Measurements from ENCODE around the gene COPZ1.
"Not testable (repeated sequence)": the region's sequence is repeated elsewhere in the genome, so short reads cannot be mapped to it uniquely, and the experiment has no call there.

COPZ1 gene

GRCh38 chr12:54324617-54325441 lies at the start of gene COPZ1:
TSS of gene COPZ1 (plus strand) at chr12:54325131. CDS start at chr12:54325164, 33 bp downstream.
- peak; percentile 99 for DNase-seq

- DNase-seq: no peak
Measured at GRCh38 chr12:54276368-54276767, 48.6 kb upstream of the COPZ1 start.

DNA sequence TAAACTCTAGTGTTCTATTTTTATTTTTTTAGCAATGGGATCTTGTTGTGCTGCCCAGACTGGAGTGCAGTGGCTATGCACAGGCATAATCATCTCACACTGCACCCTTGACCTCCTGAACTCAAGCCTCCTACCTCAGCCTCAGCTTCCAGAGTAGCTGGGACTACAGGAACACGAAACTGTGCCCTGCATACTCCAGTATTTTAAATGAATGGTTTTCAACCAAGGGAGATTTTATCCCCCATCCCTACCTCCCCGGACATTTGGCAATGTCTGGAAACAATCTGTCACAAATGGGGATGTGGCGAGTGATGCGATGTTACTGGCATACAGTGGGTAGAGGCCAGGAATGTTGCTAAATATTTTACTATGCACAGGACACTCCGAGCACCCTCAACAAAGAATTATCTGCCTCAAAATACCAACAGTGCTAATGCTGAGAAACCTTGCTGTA lies 47.1 kb upstream of the COPZ1 start:
- DNase-seq: peak; percentile 45 to 56

DNA sequence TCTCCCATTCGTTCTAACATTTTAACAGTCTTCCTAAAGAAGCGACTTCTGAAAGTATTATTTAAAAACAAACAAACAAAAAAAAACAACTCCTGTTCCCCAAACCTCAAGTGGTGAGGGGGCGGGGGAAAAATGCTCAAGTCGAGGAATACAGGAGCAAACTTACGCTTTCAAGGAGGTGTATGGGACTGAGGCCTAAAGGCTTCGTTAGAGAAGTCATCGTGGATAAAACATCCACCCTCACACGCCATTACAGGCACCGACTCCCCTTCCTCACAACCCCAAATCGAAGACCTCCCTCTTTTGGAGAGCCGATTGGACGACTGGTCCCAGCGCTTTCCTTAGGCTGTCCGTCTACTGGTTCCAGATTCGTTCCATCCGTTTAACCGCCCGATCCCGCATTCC lies 45.7 kb upstream of the COPZ1 start:
- no peak for DNase-seq

- peak; percentile 98 to 99 for DNase-seq
Measured at GRCh38 chr12:54279632-54280467, 45.1 kb upstream of the COPZ1 start, which contains the start of gene CBX5. TSS of gene CBX5 (minus strand) at chr12:54280122. CDS start at chr12:54257650, 22,472 bp downstream.

DNA sequence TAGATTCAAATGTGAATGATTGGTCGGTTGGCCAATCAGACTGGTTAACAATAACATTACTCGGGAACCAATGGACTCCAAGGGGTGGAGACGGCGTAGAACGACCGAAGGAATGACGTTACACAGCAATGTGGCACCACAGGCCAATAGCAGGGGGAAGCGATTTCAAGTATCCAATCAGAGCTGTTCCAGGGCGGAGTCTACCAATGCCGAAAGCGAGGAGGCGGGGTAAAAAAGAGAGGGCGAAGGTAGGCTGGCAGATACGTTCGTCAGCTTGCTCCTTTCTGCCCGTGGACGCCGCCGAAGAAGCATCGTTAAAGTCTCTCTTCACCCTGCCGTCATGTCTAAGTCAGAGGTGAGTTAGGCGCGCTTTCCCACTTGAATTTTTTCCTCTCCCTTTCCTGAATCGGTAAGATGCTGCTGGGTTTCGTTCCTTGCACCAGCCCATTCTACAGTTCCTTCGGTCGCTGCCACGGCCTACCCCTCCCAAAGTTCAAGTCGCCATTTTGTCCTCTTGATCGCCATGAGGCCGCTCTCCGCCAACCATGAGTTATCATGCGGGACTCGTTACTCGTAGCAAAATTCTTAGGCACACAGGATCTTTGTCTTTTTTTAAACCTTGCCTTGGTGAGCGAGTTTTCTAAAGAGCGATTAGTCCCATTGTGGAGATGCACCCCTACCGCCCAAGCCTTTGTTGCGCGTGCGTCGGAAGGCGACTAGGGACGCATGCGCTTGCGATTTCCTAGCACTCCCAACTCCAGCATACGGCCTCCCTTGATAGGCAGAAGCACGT lies 44.3 kb upstream of the COPZ1 start, which contains the start of gene HNRNPA1:
Gene HNRNPA1, plus strand, starts transcription at position 259 of the 793 bp plus-strand sequence. Its CDS starts 82 bp downstream, at position 341.
- peak; percentile 99 for DNase-seq

DNA sequence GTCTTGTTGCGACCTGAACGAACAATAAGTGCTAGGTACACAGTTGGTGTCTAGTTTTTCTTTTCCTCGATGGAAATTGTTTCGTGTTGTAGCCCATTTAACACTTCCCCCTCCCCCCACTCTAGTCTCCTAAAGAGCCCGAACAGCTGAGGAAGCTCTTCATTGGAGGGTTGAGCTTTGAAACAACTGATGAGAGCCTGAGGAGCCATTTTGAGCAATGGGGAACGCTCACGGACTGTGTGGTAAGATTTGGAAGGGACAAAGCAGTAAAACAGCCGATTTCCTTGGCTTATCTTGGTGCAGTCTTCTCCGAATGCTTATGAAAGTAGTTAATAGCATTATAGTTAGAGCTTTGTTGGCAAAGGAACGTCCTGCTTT lies 43.7 kb upstream of the COPZ1 start:
- DNase-seq: not testable (repeated sequence)

- not testable (repeated sequence) for DNase-seq
Measured at GRCh38 chr12:54281694-54282093, 43.2 kb upstream of the COPZ1 start.

DNA sequence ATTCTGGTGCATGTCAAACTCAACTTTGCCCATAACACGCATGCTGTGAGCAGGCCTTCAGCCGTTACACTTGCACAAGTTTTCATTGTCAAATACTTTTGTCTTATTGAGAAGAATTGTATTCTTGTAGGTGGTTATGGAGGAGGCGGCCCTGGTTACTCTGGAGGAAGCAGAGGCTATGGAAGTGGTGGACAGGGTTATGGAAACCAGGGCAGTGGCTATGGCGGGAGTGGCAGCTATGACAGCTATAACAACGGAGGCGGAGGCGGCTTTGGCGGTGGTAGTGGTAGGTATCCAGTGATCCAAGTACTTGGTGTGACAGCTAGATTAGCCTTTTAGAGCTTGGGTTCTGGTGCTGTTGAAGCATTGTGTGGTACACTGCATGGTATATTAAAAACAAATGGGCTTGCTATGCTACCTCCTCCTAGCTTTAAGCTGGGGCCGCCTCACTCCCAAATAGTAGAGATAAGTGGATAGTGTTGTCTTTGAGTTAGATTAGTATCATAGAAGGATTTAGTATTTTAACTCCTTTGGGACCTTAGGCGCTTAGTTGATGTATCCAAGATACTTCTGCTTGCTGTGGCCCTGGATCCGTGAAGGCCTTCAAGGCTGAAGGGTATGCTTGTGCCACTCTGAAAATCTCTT lies 41.9 kb upstream of the COPZ1 start:
- no peak for DNase-seq

DNA sequence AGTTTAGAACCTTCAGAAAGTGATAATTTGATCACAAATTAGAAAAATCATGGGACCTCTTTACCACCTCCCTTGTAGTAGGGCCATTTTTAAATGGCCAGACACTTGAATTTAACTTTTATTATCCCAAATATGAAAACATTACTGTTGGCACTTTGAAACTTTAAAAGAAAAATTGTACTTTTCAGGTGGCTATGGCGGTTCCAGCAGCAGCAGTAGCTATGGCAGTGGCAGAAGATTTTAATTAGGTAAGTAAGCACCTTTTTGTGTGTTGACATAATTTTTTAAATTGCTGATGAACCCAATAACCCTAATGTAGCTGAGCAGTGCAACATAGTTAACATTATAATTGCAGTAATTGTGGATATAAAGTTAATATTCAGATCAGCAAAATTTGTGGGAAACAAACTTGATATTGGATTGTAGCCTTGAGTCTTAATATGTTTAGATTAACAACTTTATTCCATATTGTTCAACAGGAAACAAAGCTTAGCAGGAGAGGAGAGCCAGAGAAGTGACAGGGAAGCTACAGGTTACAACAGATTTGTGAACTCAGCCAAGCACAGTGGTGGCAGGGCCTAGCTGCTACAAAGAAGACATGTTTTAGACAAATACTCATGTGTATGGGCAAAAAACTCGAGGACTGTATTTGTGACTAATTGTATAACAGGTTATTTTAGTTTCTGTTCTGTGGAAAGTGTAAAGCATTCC lies 40.7 kb upstream of the COPZ1 start:
- not testable (repeated sequence) for DNase-seq

DNA sequence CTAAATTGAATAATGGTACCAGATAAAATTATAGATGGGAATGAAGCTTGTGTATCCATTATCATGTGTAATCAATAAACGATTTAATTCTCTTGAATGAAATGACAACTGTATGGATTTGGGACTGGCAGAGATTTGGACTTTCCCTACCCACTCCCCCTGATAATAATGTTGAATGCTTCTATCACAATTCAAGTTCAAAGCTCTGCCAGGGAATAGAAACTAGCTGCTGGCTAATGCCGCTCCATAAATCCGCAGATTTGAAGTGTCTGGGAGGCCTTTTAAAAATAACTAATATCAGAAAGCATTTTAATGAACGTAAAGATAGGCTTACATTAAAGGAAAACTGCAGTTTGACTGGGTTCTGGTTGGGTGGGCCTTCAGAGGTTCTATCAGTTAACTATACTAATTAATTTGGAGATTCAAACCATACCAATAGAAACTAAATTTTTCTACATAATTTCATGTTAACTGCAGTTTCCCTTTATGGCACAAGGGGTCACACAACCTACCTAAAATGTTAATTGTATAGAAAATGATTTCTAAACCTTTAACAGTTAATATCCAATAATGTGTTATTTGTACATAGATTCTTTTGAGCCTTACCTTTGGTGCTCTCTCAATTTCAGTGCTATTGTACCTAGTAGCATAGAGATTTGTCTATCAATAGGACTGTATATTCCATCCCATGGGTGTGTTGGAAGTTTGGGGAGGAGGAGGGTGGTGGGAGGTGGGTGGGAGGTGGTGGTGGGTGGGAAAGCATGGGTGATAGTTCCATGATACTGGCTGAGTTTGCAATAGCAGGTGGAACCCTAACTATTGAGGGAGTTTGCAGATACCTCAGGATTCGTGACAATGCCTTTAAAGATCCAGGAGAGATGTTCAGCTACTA lies 39.5 kb upstream of the COPZ1 start:
- no peak for DNase-seq

- DNase-seq: no peak
Measured at GRCh38 chr12:54286042-54287030, 38.6 kb upstream of the COPZ1 start.

- DNase-seq: no peak
Measured at GRCh38 chr12:54287261-54288157, 37.4 kb upstream of the COPZ1 start.

- DNase-seq: no peak
Measured at GRCh38 chr12:54292083-54292930, 32.6 kb upstream of the COPZ1 start.

DNA sequence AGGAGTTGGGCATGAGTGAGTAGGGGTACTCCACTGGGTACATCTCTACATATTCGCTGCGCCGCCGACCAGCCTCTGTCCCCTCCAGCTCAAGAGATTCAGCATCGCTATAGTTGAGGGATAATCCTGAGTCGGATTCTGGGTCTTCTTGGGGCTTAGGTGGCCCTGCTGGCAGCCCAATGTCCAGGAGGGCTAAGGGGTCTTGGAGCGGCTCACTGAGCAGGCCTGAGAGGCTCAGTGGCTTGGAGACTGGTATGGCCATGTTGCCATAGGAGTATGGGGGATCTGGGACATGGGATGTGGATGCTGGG lies 32.0 kb upstream of the COPZ1 start:
- DNase-seq: no peak

DNA sequence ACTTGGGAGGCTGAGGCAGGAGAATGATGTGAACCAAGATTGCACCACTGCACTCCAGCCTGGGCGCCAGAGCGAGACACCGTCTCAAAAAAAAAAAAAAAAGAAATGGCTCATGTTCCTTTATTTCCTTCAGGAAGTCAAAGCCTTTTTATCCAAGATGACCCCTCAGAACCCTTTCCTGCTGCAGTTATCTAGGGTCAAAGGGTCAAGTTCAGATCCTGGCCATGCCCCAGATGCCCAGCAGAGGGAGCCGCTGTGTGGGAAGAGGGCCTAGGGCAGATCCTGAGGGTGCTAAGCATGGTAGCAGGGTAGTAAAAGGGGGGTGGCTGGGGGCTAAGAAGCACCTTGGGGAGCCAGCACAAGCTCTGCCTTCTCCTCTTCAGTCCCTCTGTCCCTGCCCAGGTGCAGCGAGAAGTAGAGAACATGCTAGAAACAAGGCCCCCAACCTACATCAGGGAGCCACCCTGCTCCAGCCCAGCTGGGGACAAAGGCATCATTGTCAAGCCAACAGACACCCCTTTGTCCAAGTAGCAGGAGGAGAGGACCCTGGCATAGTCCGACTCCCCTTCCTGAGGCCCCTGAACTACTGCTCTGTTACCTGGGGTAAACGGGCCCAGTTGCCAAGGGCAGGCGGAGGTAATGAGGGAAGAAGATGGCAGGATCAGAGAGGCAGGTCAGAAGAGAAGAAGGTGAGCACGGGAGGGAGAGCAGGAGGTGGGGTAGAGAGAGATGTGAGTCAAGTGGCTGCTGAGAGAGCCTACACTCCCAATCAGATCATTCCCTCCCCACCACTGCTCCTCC lies 30.6 kb upstream of the COPZ1 start:
- peak; percentile 46 to 55 for DNase-seq

All from AML-193 (cell line).